H1 (cell line): Measurements from ENCODE around the gene LDLRAD4. TPM values are rescaled to one million over a fixed set of nuclear protein-coding genes. Genes with fewer than 3 reads are reported as not detected.

ENCODE experiments used
- CTCF ChIA-PET: fragments of 300-600 bp; sonication (Branson Sonifier 250); formaldehyde crosslinking; loops from one replicate; lab custom pipeline; 2021; ENCODE audit not compliant: partially characterized antibody; lab: Charles Lee
- POLR2A ChIA-PET: fragments of 300-600 bp; sonication (Branson Sonifier 250); formaldehyde crosslinking; loops from one replicate; lab custom pipeline; 2021; ENCODE audit warnings: inconsistent platforms; ENCODE audit not compliant: partially characterized antibody; lab: Charles Lee
- DNase-seq, 2 experiments: peaks; one replicate each; pipeline versions ENCODE4 v3.0.0 to v3.0.0-alpha.2; 2010 to 2022; ENCODE audit warnings: low spot score in 2 of 2, low read depth in 1 of 2, mixed read lengths in 1 of 2
- FAIRE-seq: peaks from 2 replicates; lab custom pipeline; 2011; peaks lifted over from hg19 to GRCh38; lab: Jason Lieb, UNC
- H2AFZ ChIP-seq: 2 replicates; pipeline ENCODE4 v1.8.1; 2012; ENCODE audit warnings: low read length, inconsistent platforms
- H2AK5ac ChIP-seq: 2 replicates; pipeline ENCODE4 v1.6.1; 2013; ENCODE audit warnings: low read depth, low read length
- H2BK120ac ChIP-seq: replicated peaks from 2 replicates; pipeline ENCODE3; 2013; ENCODE audit warnings: low read depth, low read length, inconsistent platforms
- H2BK12ac ChIP-seq: 2 replicates; pipeline ENCODE4 v1.6.1; 2013; ENCODE audit warnings: low read depth, low read length
- H2BK15ac ChIP-seq: 2 replicates; pipeline ENCODE4 v1.6.1; 2013; ENCODE audit warnings: low read length
- H2BK20ac ChIP-seq: 2 replicates; pipeline ENCODE4 v1.6.1; 2013; ENCODE audit warnings: low read length
- H2BK5ac ChIP-seq: 2 replicates; pipeline ENCODE4 v1.6.1; 2013; ENCODE audit warnings: low read depth, low read length
- H3K14ac ChIP-seq: 2 replicates; pipeline ENCODE4 v1.6.1; 2013; ENCODE audit warnings: inconsistent platforms; ENCODE audit not compliant: insufficient read length
- H3K18ac ChIP-seq: 2 replicates; pipeline ENCODE4 v1.6.1; 2013; ENCODE audit warnings: low read length; ENCODE audit errors: extremely low read depth
- H3K23ac ChIP-seq: 2 replicates; pipeline ENCODE4 v1.6.1; 2013; ENCODE audit warnings: inconsistent platforms; ENCODE audit not compliant: insufficient read length
- H3K23me2 ChIP-seq: 2 replicates; pipeline ENCODE4 v1.6.1; 2013; ENCODE audit warnings: low read depth, low read length
- H3K27ac ChIP-seq: 2 replicates; pipeline ENCODE4 v1.6.1; 2011; ENCODE audit warnings: low read depth, low read length, inconsistent platforms
- H3K27me3 ChIP-seq, 4 experiments: replicated peaks in 1 of 4; 1 replicate in 1 of 4; 2 replicates in 3 of 4; pipeline versions ENCODE4 v1.6.1 to v1.8.1; 2011 to 2013; ENCODE audit warnings: low read length in 3 of 4, mild to moderate bottlenecking in 3 of 4, inconsistent platforms in 2 of 4, mixed read lengths in 2 of 4, moderate library complexity in 1 of 4; ENCODE audit not compliant: control insufficient read depth in 3 of 4, insufficient read depth in 3 of 4; ENCODE audit errors: extremely low read depth in 1 of 4
- H3K36me3 ChIP-seq, 4 experiments: 2 replicates each; pipeline versions ENCODE4 v1.6.1 to v1.8.1; 2011 to 2013; ENCODE audit warnings: mild to moderate bottlenecking in 4 of 4, low read length in 3 of 4, moderate library complexity in 2 of 4, control low read depth in 1 of 4, inconsistent platforms in 1 of 4; ENCODE audit not compliant: insufficient read depth in 4 of 4, control insufficient read depth in 2 of 4
- H3K4ac ChIP-seq: replicated peaks from 2 replicates; pipeline ENCODE3; 2013; ENCODE audit warnings: low read length, low read depth, mixed read lengths, inconsistent platforms; ENCODE audit not compliant: insufficient read length
- H3K4me1 ChIP-seq, 4 experiments: replicated peaks in 1 of 4; 1 replicate in 1 of 4; 2 replicates in 3 of 4; pipeline versions ENCODE4 v1.6.1 to v1.8.1; 2011 to 2013; ENCODE audit warnings: low read length in 3 of 4, inconsistent platforms in 2 of 4, mixed read lengths in 1 of 4; ENCODE audit not compliant: insufficient read depth in 4 of 4, control insufficient read depth in 3 of 4
- H3K4me2 ChIP-seq, 2 experiments: 2 replicates each; pipeline versions ENCODE4 v1.6.1 to v1.8.1; 2011 to 2013; ENCODE audit warnings: low read depth in 2 of 2, low read length in 2 of 2, control low read depth in 1 of 2, inconsistent platforms in 1 of 2, mild to moderate bottlenecking in 1 of 2; ENCODE audit not compliant: insufficient read depth in 1 of 2
- H3K4me3 ChIP-seq, 4 experiments: fragments of 200-600, 300-600 bp in 1 of 4; sonication (generic), shearing (Covaris generic), sonication (Bioruptor Twin) in 1 of 4; 2 replicates each; pipeline versions ENCODE4 v1.5.1 to v1.8.1; 2011 to 2016; ENCODE audit warnings: low read length in 4 of 4, low read depth in 3 of 4, control low read depth in 2 of 4, inconsistent platforms in 2 of 4, mild to moderate bottlenecking in 2 of 4, mixed read lengths in 1 of 4, moderate library complexity in 1 of 4; ENCODE audit not compliant: insufficient read depth in 2 of 4; ENCODE audit errors: extremely low read depth in 1 of 4
- H3K56ac ChIP-seq: replicated peaks from 2 replicates; pipeline ENCODE3; 2013; ENCODE audit warnings: low read depth, mild to moderate bottlenecking, mixed read lengths, low read length, inconsistent platforms; ENCODE audit not compliant: insufficient read length
- H3K79me1 ChIP-seq: 2 replicates; pipeline ENCODE4 v1.6.1; 2013; ENCODE audit warnings: low read depth, low read length, control low read depth
- H3K79me2 ChIP-seq, 2 experiments: 2 replicates each; pipeline versions ENCODE4 v1.6.1 to v1.8.1; 2012 to 2013; ENCODE audit warnings: low read length in 2 of 2, mild to moderate bottlenecking in 2 of 2, inconsistent platforms in 1 of 2; ENCODE audit not compliant: insufficient read depth in 2 of 2, control insufficient read depth in 1 of 2
- H3K9ac ChIP-seq, 4 experiments: replicated peaks in 1 of 4; 1 replicate in 1 of 4; 2 replicates in 3 of 4; pipeline versions ENCODE4 v1.6.1 to v1.8.1; 2011 to 2013; ENCODE audit warnings: low read depth in 3 of 4, low read length in 3 of 4, control low read depth in 2 of 4, mild to moderate bottlenecking in 2 of 4, moderate library complexity in 2 of 4, inconsistent platforms in 1 of 4; ENCODE audit errors: extremely low read depth in 1 of 4
- H3K9me3 ChIP-seq, 2 experiments: 2 replicates each; pipeline versions ENCODE4 v1.6.1 to v1.8.1; 2012 to 2013; ENCODE audit warnings: mild to moderate bottlenecking in 2 of 2, moderate library complexity in 2 of 2, control low read depth in 1 of 2, inconsistent platforms in 1 of 2, low read depth in 1 of 2, low read length in 1 of 2, mixed read lengths in 1 of 2; ENCODE audit not compliant: insufficient read depth in 2 of 2
- H4K20me1 ChIP-seq, 2 experiments: replicated peaks in 1 of 2; 2 replicates each; pipeline versions ENCODE3 to v1.8.1; 2011 to 2013; ENCODE audit warnings: inconsistent platforms in 2 of 2, low read length in 2 of 2, mild to moderate bottlenecking in 1 of 2; ENCODE audit not compliant: insufficient read depth in 2 of 2, control insufficient read depth in 1 of 2
- H4K5ac ChIP-seq: 2 replicates; pipeline ENCODE4 v1.6.1; 2013; ENCODE audit warnings: low read length, low read depth, mixed read lengths, inconsistent platforms; ENCODE audit not compliant: insufficient read length
- H4K8ac ChIP-seq: 2 replicates; pipeline ENCODE4 v1.8.0; 2013; ENCODE audit warnings: mild to moderate bottlenecking, moderate library complexity, low read length, inconsistent platforms; ENCODE audit not compliant: insufficient read depth; ENCODE audit errors: extremely low read depth
- H4K91ac ChIP-seq: replicated peaks from 2 replicates; pipeline ENCODE3; 2013; ENCODE audit warnings: low read length, mixed read lengths, inconsistent platforms; ENCODE audit not compliant: insufficient read length
- CEBPB ChIP-seq: IDR thresholded peaks from 2 replicates; pipeline ENCODE4 v1.6.1; 2012; ENCODE audit warnings: low read depth, low read length
- GTF2F1 ChIP-seq: IDR thresholded peaks from 2 replicates; pipeline ENCODE4 v1.6.1; 2012; ENCODE audit warnings: low read depth, low read length, improper control_type of control experiment, borderline replicate concordance
- KDM4A ChIP-seq: IDR thresholded peaks from one replicate; pipeline ENCODE4 v1.7.1; 2012; ENCODE audit warnings: low read depth, mild to moderate bottlenecking, moderate library complexity, low read length, inconsistent platforms; ENCODE audit not compliant: severe bottlenecking
- POLR2A ChIP-seq, 2 experiments: IDR thresholded peaks; 1 replicate in 1 of 2; 2 replicates in 1 of 2; pipeline ENCODE4 v1.6.1; 2011; ENCODE audit warnings: low read depth in 2 of 2, low read length in 2 of 2, mild to moderate bottlenecking in 2 of 2; ENCODE audit errors: control extremely low read depth in 1 of 2
- SP2 ChIP-seq: IDR thresholded peaks from 2 replicates; pipeline ENCODE4 v1.6.1; 2012; ENCODE audit warnings: mild to moderate bottlenecking, low read length, inconsistent platforms
- SP4 ChIP-seq: IDR thresholded peaks from 2 replicates; pipeline ENCODE4 v1.6.1; 2012; ENCODE audit warnings: low read length, inconsistent platforms
- SUZ12 ChIP-seq: fragments of 200-600 bp; sonication (generic); IDR thresholded peaks from 2 replicates; pipeline ENCODE4 v1.6.1; 2012; ENCODE audit warnings: mild to moderate bottlenecking, inconsistent platforms, low read length, moderate library complexity, mixed read lengths
- WGBS, 2 experiments: shearing (Covaris generic) in 1 of 2; methylation state at CpG; one replicate each; pipeline versions ENCODE4 v1.1.6 to v1.1.7; 2013 to 2015; ENCODE audit warnings: low lambda C conversion rate in 2 of 2, mixed read lengths in 2 of 2, inconsistent platforms in 1 of 2, low coverage in 1 of 2, missing lambda C conversion rate in 1 of 2; ENCODE audit not compliant: insufficient replicate concordance in 2 of 2, insufficient coverage in 1 of 2, insufficient read length in 1 of 2; ENCODE audit errors: extremely low coverage in 1 of 2, missing lambda C conversion rate in 1 of 2; 5-methylcytosine and 5-hydroxymethylcytosine counted together
- polyA plus RNA-seq, 7 experiments: library from polyadenylated mRNA; depleted of rRNA in 3 of 7; stranded (reverse) in 5 of 7; unstranded in 2 of 7; fragments of >200 nt in 5 of 7; fragments of 200-250 nt in 2 of 7; gene quantifications; 1 replicate in 5 of 7; 2 replicates in 1 of 7; 4 replicates in 1 of 7; pipeline versions ENCODE4 v1.2.1 to v1.2.3, GENCODE V29; 2011 to 2013; ENCODE audit warnings: missing spikeins in 2 of 7, mixed read lengths in 2 of 7
- total RNA-seq: library from RNA; stranded (reverse); fragmentation: NEBNext Ultra II Directional; extraction: Animal tissue kit (Norgen Biotek cat#: 25700); gene quantifications from 2 replicates; pipeline ENCODE4 v1.2.1, GENCODE V29; 2021
- TF ChIP-seq, protein P1 (sequence below): IDR thresholded peaks from 2 replicates; pipeline ENCODE4 v1.6.1; 2011; ENCODE audit warnings: low read length, improper control_type of control experiment

The LDLRAD4 gene
- total and polyA plus RNA-seq, 2 of the 8 experiments (the other 6 are each of a cell fraction or from before 2014, with no cell fraction given) = 0.77 to 1.4 TPM

DNA sequence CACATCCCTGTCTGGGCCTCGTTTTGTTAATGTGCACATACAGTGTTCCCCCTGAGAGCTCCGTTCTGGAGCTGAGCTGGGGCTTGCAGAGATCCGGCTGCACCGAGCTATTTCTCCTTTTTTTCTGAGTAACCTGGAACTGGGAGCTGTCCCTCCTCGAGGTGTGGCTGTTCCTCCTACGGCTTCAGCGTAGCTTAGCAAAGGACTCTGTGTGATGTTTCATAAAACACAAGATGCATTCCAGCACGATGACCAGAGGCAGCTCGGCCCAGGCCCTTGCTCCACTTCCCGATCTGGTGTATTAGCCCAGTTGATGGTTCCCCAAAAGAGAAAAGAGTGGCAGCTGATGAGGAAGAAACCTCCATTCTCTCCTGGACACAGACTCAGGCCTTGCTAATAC, 404.8 kb downstream of the LDLRAD4 start:
- no peak overlapping the region for H2BK120ac ChIP-seq
- no peaks in the 10 kb centered on the region for H3K23me2 ChIP-seq
- no peak overlapping the region for H3K14ac ChIP-seq
- no peak overlapping the region for H2BK12ac ChIP-seq
- H2BK20ac ChIP-seq = no peak overlapping the region
- no peaks in the 10 kb centered on the region for H3K36me3 ChIP-seq
- no peak overlapping the region for H3K23ac ChIP-seq
- no peak overlapping the region for H4K5ac ChIP-seq
- ChIA-PET CTCF (interaction anchor here (0.8 to 3.7 kb wide), 6 partner anchors 9 to 201 kb away, joined by 3 to 14 read pairs (median 4); partner anchors contain the start of gene MC5R), POLR2A (no interaction called here)
- WGBS, 2 experiments = 74% methylated on average over 10 of the region's 10 CpGs; no CpG with 5 or more reads in 1 of the 2 experiments
- no peaks in the 10 kb centered on the region for H4K20me1 ChIP-seq
- H3K9me3 ChIP-seq = no peaks in the 10 kb centered on the region
- H3K4me1 ChIP-seq = no peaks in the 10 kb centered on the region; a peak in 1 of 7 replicates
- TF ChIP-seq POLR2A (IDR thresholded peaks at IDR 0.05; ENCODE audit: control extremely low read depth in 1 of 2, low read depth in 2 of 2, low read length in 2 of 2) (no peak), SP4 (no peak), SUZ12 (no peak), SP2 (no peak), CEBPB (no peak), GTF2F1 (no peak), KDM4A (no peak)
- TF ChIP-seq, protein P1, sequence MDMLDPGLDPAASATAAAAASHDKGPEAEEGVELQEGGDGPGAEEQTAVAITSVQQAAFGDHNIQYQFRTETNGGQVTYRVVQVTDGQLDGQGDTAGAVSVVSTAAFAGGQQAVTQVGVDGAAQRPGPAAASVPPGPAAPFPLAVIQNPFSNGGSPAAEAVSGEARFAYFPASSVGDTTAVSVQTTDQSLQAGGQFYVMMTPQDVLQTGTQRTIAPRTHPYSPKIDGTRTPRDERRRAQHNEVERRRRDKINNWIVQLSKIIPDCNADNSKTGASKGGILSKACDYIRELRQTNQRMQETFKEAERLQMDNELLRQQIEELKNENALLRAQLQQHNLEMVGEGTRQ = no peak
- no peak overlapping the region for H2AFZ ChIP-seq
- no peak overlapping the region for H4K91ac ChIP-seq
- no peaks in the 10 kb centered on the region; the same call in 1 of the 2 replicates for H3K79me1 ChIP-seq
- FAIRE-seq (no peak), DNase-seq (no peak)
- no peak overlapping the region for H4K8ac ChIP-seq
- H2AK5ac ChIP-seq = no peak overlapping the region
- no peak overlapping the region for H3K4me3 ChIP-seq
- no peak overlapping the region for H3K9ac ChIP-seq
- no peak overlapping the region for H3K56ac ChIP-seq
- no peak overlapping the region for H2BK15ac ChIP-seq
- no peaks in the 10 kb centered on the region for H3K79me2 ChIP-seq
- H2BK5ac ChIP-seq = no peak overlapping the region
- no peaks in the 10 kb centered on the region for H3K27me3 ChIP-seq
- no peak overlapping the region for H3K4ac ChIP-seq
- no peak overlapping the region for H3K27ac ChIP-seq
- H3K4me2 ChIP-seq = no peak overlapping the region
- H3K18ac ChIP-seq = no peak overlapping the region
